GM19328 (cell line): ENCODE data around the gene GADD45B.
"Not testable (repeated sequence)": the region's sequence is repeated elsewhere in the genome, so short reads cannot be mapped to it uniquely, and the experiment has no call there.

Source experiments
- ATAC-seq: cut with Tn5 transposase; IDR thresholded peaks from one replicate; pipeline ENCODE4 v1.9.1; 2021; ENCODE audit warnings: mild to moderate bottlenecking, moderate library complexity; ENCODE audit not compliant: unreplicated experiment

The GADD45B gene

GRCh38 chr19:2511991-2512390 lies 36.1 kb downstream of the GADD45B start:
- ATAC-seq: no peak

DNA sequence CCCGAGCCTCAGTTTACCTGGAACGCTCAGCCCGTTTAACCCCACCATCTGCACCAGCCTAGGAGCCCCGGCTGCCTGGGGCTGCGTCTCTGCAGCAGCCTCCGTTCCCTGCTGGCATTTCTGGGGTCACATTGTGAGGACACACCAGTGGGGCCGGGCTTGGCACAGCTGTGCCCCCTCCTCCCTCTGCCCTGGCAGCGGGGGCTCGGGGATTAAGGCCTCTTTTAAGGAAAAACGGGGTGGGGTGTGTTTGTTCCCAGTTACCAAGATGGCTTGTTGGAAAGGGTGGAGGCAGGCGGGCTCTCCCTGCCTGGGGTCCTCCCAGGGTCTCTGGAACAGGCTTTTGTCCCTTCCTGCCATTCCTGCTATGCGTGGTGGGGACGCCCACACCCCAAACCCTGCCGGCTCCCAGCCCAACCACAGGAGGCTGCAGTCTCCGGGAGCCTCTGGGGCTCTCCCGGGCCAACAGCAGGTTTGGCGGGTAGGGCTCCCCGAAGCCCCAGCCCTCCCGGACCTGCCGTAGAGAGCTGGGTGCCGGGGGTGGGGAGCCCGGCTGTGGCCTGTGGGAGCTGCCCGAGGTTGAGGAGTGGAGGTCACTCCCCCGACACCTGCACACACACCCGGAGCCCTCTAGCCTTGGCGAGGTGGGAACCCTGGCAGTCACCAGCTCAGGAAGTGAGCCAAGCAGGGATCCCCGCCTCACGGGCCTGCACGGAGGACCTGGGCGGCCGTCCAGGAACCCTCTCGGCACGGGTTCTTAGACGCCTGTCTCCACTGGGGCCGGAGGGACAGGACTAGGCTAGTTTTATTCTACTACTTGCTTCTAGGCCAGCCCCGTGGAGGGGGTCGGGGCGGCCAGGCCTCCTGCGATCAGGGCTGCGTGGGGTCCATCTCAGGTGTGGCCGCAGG lies 36.9 kb downstream of the GADD45B start:
- ATAC-seq: no peak

- no peak for ATAC-seq
These were observed 39.1 kb downstream of the GADD45B start for GRCh38 chr19:2514981-2515518.

GRCh38 chr19:2516727-2517126 lies 40.8 kb downstream of the GADD45B start:
- no peak for ATAC-seq

- ATAC-seq: no peak
These were observed 42.1 kb downstream of the GADD45B start for GRCh38 chr19:2517881-2518601.

GRCh38 chr19:2518856-2519255 lies 42.9 kb downstream of the GADD45B start:
- not testable (repeated sequence) for ATAC-seq

DNA sequence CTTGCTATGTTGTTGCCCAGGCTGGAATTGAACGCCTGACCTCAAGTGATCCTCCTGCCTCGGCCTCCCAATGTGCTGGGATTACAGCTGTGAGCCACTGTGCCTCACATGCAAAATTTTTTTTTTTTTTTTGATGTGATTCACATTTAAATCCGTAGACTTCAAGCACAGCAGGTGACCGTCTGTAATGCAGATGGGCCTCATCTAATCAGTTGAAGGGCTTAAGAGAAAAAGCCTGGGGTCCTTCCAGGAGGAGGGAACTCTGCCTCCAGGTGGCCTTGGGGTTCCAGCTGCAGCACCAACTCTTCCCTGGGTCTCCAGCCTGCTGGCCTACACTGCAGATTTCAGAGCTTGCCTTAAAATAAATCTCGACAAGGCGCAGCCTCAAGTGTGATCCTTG lies 43.6 kb downstream of the GADD45B start:
- ATAC-seq: no peak

GRCh38 chr19:2523630-2524311 lies 47.8 kb downstream of the GADD45B start:
- ATAC-seq: no peak

- no peak for ATAC-seq
These were observed 48.5 kb downstream of the GADD45B start for GRCh38 chr19:2524361-2524839.

DNA sequence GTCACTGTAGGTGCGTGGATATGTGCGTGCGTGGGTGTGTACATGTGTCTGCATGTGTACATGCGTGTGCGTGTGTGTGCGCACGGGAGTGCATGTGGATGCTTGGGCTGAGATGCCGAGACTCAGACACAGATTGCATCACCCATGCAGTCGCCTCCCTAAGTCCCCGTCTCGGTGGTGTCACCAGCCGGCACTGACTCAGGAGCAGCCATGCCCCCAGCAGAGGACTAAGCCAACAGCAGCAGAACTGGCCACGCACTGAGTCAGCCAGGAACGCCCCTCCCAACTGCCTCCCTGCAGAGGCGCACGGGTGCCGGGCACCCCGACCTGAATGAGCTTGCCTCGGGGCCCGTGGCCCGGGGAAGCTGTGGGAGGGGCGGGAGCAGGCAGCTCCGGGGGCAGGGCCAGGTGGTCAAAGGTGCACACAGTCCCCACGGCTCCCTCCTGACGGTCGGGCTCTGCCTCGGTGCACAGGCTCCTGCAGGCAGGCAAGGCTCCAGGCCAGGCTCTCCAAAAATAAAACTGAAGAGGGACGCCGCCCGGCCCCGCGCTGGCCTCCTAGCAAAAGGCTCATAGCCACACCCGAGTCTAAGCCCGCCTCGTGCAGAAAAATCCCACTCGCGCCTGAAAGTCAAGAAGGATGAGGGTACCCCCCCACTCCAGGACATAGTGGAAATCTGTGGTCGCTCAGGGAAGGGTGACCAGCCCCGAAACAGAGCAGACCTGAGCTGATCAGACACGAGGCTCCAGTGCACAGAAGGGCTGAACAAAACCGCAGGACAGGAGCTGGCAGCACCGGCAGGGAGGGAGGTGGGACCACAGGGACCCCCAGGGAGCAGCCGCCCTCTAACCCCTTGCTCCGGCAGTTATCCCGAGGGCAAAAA lies 49.2 kb downstream of the GADD45B start:
- ATAC-seq: no peak

GRCh38 chr19:2527171-2527570 lies 51.2 kb downstream of the GADD45B start:
- ATAC-seq: no peak

GRCh38 chr19:2527686-2528085 lies 51.8 kb downstream of the GADD45B start:
- no peak for ATAC-seq
